ENCODE data around the gene DDI2.

The DDI2 gene

DNA sequence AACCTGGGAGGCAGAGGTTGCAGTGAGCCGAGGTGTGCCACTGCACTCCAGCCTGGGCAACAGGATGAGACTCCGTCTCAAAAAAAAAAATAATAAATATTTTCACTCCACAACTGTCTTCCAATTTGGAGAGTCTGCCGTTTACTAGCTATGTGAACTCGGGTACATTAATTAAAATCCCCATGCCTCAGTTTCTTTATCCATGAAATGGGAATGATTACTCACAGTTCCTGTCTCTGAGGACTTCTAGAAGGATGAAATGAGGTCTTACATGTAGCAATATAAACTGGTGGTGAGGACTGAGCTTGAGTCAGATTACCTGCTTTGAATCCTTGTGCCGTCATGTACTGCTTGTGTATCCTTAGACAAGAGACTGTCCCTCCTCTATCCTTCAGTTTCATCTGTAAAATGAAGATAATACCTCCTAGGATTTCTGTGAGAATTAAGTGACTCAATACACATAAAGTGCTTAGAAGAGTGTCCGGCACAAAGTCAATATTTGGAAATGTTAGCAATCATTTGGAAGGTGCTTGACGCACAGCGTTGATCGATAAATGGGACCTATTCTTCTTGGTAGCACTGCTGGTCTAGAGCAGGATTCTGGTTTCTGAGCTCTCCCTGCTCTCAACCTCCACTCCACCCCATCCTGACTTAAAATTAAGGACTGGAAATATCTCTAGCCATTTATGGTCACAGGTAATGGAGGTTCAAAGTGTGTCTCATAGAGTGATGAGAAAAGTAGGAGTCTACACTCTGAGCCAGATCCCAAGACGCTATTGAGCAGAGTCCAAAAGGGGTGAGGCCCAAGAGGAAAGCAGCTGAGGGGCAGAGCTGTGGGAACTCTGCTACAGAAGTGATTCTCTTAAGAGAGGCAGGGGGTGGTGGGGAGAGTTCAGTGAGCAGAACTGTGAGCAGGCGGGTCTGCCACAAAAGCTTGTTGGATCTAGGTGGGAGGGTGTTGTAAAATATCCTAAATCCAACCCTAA is 11.6 kb upstream of the DDI2 start:
- no peak for DNase-seq (ENCODE audit: low spot score)

DNA sequence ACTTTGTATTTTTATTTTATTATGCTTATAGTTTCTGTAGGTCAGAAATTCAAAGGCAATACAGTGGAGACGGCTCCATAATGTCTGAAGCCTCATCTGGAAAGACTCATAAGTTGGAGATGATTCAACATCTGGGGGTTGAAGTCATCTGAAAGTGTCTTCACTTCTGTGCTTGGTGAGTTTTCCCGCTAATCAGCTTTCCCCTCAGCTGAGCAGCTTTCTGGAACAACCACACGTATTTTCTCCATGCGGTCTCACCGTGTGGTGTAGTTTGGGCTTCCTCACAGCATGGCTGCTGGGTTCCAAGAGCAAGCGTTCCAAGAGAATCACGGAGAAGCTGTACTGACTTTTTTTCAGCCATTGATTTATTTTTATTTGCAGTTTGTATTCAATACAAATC is 7.6 kb upstream of the DDI2 start:
- DNase-seq (ENCODE audit: low spot score): no peak

DNA sequence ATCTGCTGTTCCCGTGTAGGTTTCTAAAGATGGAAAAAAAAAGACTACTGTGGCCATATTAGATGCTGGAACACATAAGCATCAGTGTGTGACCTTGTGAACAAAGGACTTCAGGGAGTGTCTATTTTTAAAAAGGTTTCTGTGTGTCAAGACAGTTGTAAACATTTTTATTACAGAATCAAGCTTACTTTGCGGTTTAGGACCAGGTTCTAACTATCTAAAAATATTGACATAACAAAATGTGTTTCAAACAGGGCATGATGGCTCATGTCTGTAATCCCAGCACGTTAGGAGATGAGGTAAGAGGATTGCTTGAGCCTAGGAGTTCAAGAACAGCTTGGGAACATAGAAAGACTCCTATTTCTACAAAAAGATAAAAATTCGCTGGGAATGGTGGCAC is 7.1 kb upstream of the DDI2 start:
- DNase-seq (ENCODE audit: low spot score): no peak

DNA sequence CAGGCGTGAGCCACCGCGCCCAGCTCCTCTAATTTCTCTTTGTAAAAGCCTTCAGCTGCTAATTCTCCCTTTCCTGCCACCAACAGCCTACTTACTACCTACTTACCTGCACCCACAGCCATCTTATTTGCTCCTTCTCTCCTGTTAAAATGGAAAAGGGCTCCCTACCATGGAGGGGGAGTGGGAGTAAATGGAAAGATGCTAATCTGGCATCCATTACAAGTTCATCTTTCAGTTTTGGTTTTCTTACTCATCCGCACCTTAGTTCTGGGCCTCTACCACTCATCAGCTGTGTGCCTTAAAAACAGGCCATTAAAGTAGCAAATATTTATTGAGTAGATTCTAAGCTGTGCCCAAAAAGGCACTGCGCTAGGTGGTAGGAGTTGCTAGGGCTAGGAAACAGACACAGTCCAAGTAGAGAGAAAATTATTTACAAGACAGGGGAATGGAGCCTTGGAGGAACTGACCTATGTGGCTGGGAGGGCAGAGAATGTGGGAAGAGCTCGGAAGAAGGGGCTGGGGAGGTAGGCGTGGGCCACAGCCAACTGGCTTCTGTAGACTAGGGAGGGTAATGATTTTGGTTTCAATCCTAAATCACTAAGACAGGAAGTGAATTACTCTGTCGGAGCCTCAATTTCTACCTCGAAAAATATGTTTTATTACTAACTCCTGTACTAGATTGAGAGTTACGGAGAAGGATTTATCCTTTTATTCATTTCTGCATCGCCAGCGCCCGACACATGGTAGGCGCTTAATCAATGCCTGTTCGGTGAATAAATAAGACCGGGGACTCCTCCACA is 685 bp upstream of the DDI2 start:
- peak; percentile 1 for DNase-seq (ENCODE audit: low spot score)

DNA sequence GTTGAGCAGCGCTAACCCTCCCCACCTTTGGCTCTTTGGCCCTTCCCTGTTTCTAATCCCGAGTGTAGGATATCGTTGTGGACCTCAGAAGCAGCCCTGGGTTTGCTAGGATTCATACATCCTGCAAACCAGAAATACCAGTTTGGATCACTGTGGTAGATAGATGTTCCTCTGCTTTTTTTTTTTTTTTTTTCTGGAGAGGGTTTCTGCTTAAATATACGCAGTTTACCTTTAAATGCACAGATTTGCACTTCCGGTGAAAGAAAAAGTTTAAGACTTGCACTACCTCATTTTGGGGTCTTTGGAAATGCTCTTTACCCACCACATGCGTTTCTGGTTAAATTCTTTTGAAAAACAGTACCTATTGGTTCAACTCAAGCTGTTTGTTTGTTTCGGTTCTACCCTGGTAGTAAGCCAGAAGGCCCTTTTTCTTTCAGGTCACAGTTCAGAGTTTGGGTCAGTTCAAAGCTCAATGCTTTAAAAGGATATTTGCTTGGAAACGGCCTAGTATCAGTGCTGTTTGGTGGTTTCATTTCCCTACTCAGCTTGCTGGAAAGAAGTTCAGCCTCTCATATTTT is 908 bp downstream of the DDI2 start:
- peak; percentile 24 for DNase-seq (ENCODE audit: low spot score)

DNA sequence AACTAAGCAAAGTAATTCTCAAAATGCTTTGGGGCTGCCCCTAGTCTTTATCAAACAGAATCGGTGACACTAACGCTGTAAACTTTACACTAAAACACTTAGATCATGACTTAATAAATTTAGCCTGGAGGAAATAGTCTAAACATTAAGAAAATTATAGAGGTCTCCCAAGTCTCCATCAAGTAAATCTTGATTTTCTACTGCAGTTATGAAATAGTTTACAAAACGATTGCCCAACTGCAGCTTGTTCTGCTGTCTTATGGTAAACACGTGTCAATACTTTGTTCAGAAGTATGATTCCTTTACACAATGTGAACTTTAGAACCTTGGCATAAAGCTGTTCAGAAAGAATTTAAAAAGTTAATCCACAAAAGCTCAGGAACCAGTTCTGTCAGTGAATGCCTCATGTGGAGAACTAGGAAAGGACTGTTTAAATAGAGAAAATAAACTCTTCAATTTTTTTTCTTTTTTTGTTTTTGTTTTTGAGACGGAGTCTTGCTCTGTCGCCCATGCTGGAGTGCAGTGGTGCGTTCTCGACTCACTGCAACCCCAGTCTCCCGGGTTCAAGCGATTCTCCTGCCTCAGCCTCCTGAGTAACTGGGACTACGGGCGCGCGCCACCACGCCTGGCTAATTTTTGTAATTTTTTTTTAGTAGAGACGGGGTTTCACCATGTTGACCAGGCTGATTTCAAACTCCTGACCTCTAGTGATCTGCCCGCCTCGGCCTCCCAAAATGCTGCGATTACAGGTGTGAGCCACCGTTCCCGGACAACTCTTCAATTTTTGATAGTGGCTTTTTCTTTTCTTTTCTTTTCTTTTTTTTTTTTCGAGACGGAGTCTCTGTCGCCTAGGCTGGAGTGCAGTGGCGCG is 1.6 kb downstream of the DDI2 start:
- no peak for DNase-seq (ENCODE audit: low spot score)

DNA sequence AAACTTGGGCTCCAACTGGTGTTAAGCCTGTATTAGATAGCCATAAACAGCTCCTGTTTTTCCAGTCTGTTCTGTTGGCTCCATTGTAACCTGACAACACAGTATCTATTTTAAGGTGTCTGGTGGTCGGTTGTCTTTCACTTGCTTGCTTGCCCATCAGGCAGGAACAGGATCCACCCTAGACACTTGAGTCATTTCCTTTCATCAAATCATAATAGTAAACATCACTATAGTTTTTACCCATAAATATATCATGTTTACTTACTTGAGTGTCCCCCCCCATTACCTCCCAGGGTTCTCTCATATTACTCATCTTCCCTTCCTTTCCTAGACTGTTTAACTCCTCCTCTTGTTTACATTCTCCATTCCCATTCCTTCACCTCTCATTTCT is 2.9 kb downstream of the DDI2 start:
- peak; percentile 16 for DNase-seq (ENCODE audit: low spot score)

DNA sequence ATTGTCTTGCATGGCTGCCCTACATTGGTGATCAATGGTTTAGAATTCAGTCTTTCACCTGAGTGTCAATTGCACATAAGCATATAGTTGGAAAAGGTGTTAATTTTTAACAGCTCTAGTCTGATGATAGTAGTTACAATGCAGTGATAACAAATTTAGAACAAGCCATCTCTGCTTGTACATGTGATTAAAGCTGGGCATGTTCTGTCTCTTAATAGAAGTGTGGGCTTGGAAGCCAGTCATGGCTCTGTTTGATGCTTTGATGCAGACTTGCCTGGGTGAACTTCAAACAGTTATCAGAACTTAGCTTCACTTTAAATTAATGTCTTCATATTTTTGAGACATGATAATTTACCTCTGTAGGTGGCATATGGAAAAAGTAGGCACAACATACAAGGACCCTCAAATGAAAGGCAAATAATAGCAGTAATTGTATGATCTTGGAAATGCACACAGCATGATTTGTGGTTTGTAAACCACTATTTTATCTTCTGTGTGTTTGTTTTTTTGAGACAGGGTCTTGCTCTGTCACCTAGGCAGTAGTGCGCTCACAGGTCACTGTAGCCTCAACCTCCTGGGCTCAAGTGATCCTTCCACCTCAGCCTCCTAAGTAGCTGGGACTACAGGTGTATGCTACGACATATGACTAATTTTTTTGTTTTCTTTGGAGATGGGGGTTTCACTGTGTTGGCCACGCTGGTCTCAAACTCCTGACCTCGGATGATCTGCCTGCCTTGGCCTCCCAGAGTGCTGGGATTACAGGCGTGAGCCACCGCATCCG is 3.8 kb downstream of the DDI2 start:
- DNase-seq (ENCODE audit: low spot score): no peak

DNA sequence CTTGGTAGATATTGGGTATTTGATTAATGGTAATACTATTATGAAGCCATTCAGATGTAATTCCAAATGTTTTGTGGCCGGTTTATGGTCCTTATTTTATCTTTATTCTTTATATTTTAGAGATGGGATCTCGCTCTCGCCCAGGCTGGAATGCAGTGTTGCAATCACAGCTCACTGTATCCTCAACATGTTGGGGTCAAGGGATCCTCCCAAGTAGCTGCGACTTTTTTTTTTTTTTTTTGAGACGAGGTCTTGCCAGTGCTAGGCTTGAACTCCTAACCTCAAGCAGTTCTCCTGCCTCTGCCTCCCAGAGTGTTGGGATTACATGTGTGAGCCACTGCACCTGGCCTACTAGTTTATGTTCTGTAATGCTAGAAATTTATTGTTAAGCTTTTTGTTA is 4.7 kb downstream of the DDI2 start:
- no peak for DNase-seq (ENCODE audit: low spot score)

DNA sequence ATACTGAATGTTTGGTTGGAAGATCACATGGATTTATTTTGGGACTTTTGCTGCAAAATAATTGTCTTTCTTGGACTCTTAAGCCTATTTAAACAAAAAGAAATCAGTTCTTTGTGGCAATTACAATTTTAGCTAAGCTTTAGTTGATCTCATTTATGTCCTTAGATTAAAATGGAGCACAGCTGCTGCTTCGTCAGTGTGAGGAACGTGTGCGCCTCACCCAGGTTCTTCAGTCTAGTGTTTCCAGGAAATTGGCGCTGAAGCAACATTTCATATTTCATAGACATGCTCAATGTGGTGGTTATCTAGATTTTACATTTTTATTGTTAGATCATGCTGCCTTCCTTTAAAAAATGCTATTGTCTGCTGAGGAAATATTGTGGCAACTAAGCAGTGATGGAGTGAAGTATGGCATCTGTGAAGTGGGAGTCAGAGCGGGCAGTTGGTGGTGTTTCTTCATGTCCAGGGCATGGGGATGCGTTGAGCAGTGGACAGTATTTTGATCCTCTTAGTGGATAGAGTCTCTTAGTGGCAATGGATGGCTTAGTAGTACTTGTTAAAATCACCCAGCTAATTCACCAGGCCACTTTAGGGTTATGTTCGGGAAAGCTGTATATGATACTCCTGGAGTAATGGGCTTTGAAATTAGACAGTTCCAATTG is 5.6 kb downstream of the DDI2 start:
- DNase-seq (ENCODE audit: low spot score): no peak

DNA sequence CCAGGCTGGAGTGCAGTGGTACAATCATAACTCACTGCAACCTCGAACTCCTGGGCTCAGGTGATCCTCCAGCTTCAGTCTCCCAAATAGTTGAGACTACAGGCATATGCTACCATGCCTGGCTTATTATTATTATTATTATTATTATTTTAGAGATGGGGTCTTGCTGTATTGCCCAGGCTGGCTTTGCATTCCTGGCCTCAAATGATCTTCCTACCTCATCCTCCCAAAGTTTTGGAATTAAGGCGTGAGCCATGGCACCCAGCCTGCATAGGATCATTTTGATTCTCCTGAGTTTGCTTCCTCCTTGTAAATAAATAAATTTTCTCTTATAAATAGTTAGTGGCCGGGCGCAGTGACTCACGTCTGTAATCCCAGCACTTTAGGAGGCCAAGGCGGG is 6.2 kb downstream of the DDI2 start:
- DNase-seq (ENCODE audit: low spot score): no peak

DNA sequence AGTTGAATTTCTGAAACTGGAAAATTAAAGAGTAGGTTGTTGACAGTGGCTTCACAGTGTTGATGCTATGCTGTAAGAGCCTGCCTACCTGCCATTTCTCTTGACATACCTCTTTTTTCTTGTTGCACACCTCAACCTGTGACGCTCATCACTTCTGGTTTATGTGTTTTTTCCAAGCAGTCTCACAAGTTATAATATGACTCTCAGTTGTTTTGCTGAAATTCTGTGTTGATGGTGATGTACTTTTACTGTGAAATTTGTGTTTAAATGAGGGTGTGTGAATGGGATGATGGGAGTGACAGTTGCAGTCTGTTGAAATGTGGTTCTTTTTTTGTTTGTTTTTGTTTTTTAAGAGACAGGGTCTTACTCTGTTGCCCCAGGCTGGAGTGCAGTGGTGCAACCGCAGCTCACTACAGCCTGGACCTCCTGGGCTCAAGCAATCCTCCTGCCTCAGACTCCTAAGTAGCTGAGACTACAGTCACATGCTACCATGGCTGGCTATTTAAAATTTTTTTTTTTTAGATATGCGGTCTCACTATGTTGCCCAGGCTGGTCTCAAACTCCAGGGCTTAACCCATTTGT is 7.0 kb downstream of the DDI2 start:
- DNase-seq (ENCODE audit: low spot score): no peak

DNA sequence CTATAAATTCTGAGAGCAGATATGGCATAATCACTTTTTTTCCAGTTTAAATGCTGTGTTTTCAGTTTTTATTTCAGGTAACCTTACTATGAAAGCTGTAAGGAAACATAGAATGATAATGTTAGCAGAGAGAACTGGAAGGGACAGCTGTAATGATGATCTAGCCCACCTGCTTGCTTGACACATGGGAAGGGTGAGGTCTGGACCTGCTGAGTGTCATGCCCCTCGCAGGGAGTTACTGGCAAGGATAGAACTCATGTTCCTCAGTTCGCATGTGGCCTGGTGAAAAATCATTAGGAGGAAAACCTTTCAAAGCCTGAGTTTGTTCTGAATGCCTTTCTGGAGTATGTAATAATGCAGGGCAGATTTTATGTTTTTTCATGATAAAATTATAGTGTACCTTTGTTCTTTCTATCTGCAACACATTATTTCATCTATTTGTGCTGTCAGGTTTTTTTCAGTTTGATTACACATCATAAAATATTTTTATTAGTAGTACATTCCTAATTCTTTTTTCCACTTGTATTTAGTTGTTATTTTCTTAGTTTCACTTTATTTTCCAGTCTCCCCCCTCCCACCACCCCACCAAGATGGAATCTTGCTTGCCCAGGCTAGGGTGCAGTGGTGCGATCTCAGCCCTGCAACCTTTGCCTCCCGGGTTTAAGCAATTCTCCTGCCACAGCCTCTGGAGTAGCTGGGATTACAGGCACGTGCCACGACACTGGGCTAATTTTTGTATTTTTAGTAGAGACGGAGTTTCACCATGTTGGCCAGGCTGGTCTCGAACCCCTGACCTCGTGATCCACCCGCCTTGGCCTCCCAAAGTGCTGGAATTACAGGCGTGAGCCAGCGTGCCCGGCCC is 8.0 kb downstream of the DDI2 start:
- no peak for DNase-seq (ENCODE audit: low spot score)

DNA sequence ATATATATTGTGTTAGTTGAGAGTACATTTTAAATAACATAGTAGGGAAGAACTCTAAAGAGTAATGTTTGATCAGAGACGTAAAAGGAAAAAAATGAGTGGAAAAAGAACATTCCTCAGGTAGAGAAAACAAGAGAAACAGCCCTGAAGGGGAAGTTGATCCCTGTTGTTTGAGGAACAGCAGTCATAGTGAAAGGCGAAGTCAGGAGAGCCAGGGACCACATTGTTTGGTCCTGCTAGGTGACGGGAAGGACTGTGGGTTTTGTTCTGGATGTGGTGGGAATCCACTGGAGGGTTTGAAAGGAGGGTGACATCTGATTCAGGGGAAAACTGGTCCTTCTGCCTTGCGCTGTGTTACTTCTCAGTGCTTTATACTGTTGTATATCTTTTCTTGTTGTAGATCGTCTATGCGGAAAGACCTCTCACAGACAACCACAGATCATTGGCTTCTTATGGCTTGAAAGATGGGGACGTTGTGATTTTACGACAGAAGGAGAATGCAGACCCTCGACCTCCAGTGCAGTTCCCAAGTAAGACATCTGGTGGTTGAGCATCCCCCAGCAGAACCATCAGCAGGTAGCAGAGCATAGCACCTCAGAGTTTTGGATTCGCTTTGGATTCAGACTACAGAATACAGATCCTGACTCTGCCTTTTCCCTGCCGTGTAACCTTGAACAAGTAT is 9.2 kb downstream of the DDI2 start:
- DNase-seq (ENCODE audit: low spot score): no peak

DNA sequence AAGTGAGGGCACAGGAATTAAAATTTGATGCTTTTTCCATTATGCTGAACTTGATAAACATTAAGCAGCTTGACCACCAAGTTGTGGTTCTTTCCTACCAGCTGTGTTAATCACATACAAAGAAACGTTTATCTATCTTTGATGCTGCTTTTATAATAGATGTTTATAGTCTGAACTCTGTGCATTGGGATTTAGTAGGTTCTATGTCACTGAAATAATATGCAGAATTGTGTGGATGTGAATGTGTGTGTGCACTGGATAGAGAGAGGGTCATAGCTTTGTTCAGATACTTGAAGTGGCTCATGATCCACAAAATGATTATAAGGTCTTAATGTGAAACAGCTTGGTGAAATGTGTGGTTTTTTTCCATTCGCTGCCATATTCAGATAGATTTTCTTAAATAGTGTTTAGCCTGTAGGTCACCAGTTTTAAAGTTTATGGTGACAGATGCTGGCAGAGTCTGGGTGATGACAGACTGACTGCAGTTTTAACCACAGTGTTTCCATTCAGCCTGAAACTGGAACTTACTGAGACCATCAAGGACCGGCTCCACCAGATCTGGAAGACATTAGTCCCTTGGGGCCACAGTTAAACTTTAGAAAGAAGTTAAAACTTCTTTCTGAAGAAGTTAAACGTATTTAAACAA is 10.2 kb downstream of the DDI2 start:
- peak; percentile 25 for DNase-seq (ENCODE audit: low spot score)

DNA sequence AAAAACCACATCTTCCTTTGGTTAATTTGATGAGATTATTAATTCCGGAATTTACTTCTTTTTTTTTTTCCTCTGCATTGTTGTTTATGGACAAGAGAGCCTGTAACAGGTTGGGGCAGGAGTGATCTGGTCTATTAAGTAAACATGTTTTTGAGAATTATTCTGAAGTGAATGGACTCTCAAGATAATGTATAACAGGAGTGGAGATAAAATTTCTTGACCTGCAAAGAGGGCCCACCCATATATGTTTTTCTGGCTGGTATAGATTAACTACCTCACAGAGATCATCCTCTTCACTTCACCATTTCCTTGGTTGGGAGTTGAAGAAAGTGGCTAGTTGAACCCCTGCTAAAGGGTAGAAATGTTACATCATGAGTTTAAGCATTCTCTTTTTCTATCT is 10.7 kb downstream of the DDI2 start:
- DNase-seq (ENCODE audit: low spot score): no peak

DNA sequence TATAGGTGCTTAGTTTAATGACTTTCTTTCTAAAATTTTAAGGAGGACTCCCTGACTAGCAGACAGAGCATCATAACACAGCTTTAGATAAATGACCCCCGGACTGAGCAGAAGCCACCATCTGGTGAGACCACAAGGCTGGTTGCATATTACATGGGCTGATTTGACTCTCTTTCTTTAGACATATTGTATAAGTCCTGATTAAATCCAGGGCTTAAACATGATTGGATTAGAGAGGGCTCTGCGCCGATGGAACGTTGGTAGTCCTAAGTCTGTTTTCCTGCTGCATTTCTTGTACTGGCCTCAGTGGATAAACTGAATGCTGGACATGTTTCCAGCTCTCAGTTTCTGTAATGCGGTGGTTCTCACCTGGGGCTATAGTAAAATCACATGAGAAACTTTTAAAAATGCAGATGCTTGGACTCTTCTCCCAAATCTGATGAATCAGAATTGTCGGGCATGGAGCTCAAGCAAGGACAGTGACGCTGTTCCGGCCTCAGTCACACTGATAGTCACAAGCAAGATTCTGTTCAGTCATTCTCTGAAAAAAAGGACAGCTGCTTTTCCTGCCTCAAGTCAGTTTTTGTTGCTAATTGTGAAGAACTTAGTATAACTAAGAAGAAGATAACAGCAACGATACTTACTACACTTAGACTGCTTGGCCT is 16.6 kb downstream of the DDI2 start:
- no peak for DNase-seq (ENCODE audit: low spot score)
